HUES6 (cell line): ENCODE data around the gene PYGB.

Experiments
- H3K27ac ChIP-seq: 2 replicates; pipeline ENCODE4 v1.7.0; 2013; ENCODE audit warnings: low read depth, mild to moderate bottlenecking, low read length, inconsistent platforms
- H3K27me3 ChIP-seq: 2 replicates; pipeline ENCODE4 v1.6.1; 2013; ENCODE audit warnings: low read length; ENCODE audit not compliant: control insufficient read depth, insufficient read depth
- H3K36me3 ChIP-seq: 2 replicates; pipeline ENCODE4 v1.6.1; 2013; ENCODE audit warnings: low read length; ENCODE audit not compliant: control insufficient read depth, insufficient read depth
- H3K4me1 ChIP-seq: 2 replicates; pipeline ENCODE4 v1.6.1; 2013; ENCODE audit warnings: low read length; ENCODE audit not compliant: control insufficient read depth, insufficient read depth
- H3K4me3 ChIP-seq: 2 replicates; pipeline ENCODE4 v1.5.1; 2013; ENCODE audit warnings: low read depth, low read length
- H3K9ac ChIP-seq: one replicate; pipeline ENCODE4 v1.6.1; 2013; ENCODE audit warnings: mild to moderate bottlenecking, low read length
- H3K9me3 ChIP-seq: 2 replicates; pipeline ENCODE4 v1.6.1; 2013; ENCODE audit warnings: low read depth, low read length; ENCODE audit not compliant: control insufficient read depth, insufficient read depth

Gene PYGB

GRCh38 chr20:25252230-25252651 is 4.4 kb downstream of the PYGB start:
- Histone ChIP-seq H3K27ac (no peak overlapping the region), H3K9ac (no peak overlapping the region), H3K36me3 (peaks cover 6% of the 10 kb centered on the region), H3K4me1 (peaks cover 27% of the 10 kb centered on the region; the same call in 1 of the 2 replicates), H3K4me3 (no peak overlapping the region), H3K9me3 (no peaks in the 10 kb centered on the region), H3K27me3 (peaks cover 4% of the 10 kb centered on the region; the same call in 1 of the 2 replicates)

GRCh38 chr20:25252686-25253421 is 5.0 kb downstream of the PYGB start:
- no peak overlapping the region for H3K9ac ChIP-seq
- no peak overlapping the region for H3K27ac ChIP-seq
- H3K4me3 ChIP-seq = no peak overlapping the region
- no peaks in the 10 kb centered on the region for H3K9me3 ChIP-seq
- peaks cover 27% of the 10 kb centered on the region; the same call in 1 of the 2 replicates for H3K4me1 ChIP-seq
- peaks cover 6% of the 10 kb centered on the region for H3K36me3 ChIP-seq
- no peaks in the 10 kb centered on the region for H3K27me3 ChIP-seq

GRCh38 chr20:25253606-25254275 is 5.9 kb downstream of the PYGB start:
- H3K9ac ChIP-seq = no peak overlapping the region
- no peaks in the 10 kb centered on the region for H3K27me3 ChIP-seq
- H3K4me3 ChIP-seq = no peak overlapping the region
- H3K36me3 ChIP-seq = peaks cover 6% of the 10 kb centered on the region
- no peak overlapping the region for H3K27ac ChIP-seq
- no peaks in the 10 kb centered on the region for H3K9me3 ChIP-seq
- peaks cover 27% of the 10 kb centered on the region; the same call in 1 of the 2 replicates for H3K4me1 ChIP-seq

- no peak overlapping the region for H3K9ac ChIP-seq
- H3K4me1 ChIP-seq = peaks cover 21% of the 10 kb centered on the region; the same call in 1 of the 2 replicates
- no peaks in the 10 kb centered on the region for H3K9me3 ChIP-seq
- no peaks in the 10 kb centered on the region for H3K27me3 ChIP-seq
- H3K4me3 ChIP-seq = no peak overlapping the region
- H3K27ac ChIP-seq = no peak overlapping the region
- peaks cover 10% of the 10 kb centered on the region for H3K36me3 ChIP-seq
Observed at GRCh38 chr20:25254571-25254970, 6.7 kb downstream of the PYGB start.

- Histone ChIP-seq H3K4me3 (no peak overlapping the region), H3K9me3 (no peaks in the 10 kb centered on the region), H3K27me3 (no peaks in the 10 kb centered on the region), H3K36me3 (peaks cover 16% of the 10 kb centered on the region), H3K4me1 (peaks cover 19% of the 10 kb centered on the region; the same call in 1 of the 2 replicates), H3K9ac (no peak overlapping the region), H3K27ac (no peak overlapping the region)
Observed at GRCh38 chr20:25254986-25255680, 7.2 kb downstream of the PYGB start.

GRCh38 chr20:25256226-25256859 is 8.5 kb downstream of the PYGB start:
- Histone ChIP-seq H3K27ac (no peak overlapping the region), H3K9me3 (peaks cover 6% of the 10 kb centered on the region; the same call in 1 of the 2 replicates), H3K27me3 (no peaks in the 10 kb centered on the region), H3K36me3 (peaks cover 25% of the 10 kb centered on the region), H3K4me1 (peaks cover 16% of the 10 kb centered on the region; the same call in 1 of the 2 replicates), H3K4me3 (no peak overlapping the region), H3K9ac (no peak overlapping the region)

- Histone ChIP-seq H3K4me3 (no peak overlapping the region), H3K9ac (no peak overlapping the region), H3K27ac (no peak overlapping the region), H3K9me3 (peaks cover 6% of the 10 kb centered on the region; the same call in 1 of the 2 replicates), H3K27me3 (no peaks in the 10 kb centered on the region), H3K4me1 (peaks cover 15% of the 10 kb centered on the region; the same call in 1 of the 2 replicates), H3K36me3 (peaks cover 25% of the 10 kb centered on the region)
Observed at GRCh38 chr20:25257130-25257529, 9.2 kb downstream of the PYGB start.

- peaks cover 7% of the 10 kb centered on the region; the same call in 1 of the 2 replicates for H3K4me1 ChIP-seq
- H3K27ac ChIP-seq = no peak overlapping the region
- H3K4me3 ChIP-seq = no peak overlapping the region
- H3K9ac ChIP-seq = no peak overlapping the region
- H3K9me3 ChIP-seq = peaks cover 6% of the 10 kb centered on the region; the same call in 1 of the 2 replicates
- H3K36me3 ChIP-seq = peaks cover 23% of the 10 kb centered on the region
- H3K27me3 ChIP-seq = no peaks in the 10 kb centered on the region
Observed at GRCh38 chr20:25257756-25258475, 10.0 kb downstream of the PYGB start.

GRCh38 chr20:25258476-25258805 is 10.6 kb downstream of the PYGB start:
- Histone ChIP-seq H3K36me3 (peaks cover 21% of the 10 kb centered on the region), H3K27me3 (no peaks in the 10 kb centered on the region), H3K9ac (no peak overlapping the region), H3K4me1 (peaks cover 5% of the 10 kb centered on the region; the same call in 1 of the 2 replicates), H3K4me3 (no peak overlapping the region), H3K27ac (no peak overlapping the region), H3K9me3 (peaks cover 6% of the 10 kb centered on the region; the same call in 1 of the 2 replicates)

GRCh38 chr20:25258828-25259227 is 10.9 kb downstream of the PYGB start:
- H3K27me3 ChIP-seq = no peaks in the 10 kb centered on the region
- H3K4me3 ChIP-seq = no peak overlapping the region
- H3K4me1 ChIP-seq = peaks cover 5% of the 10 kb centered on the region; the same call in 1 of the 2 replicates
- no peak overlapping the region for H3K27ac ChIP-seq
- no peak overlapping the region for H3K9ac ChIP-seq
- H3K36me3 ChIP-seq = peaks cover 21% of the 10 kb centered on the region
- peaks cover 6% of the 10 kb centered on the region; the same call in 1 of the 2 replicates for H3K9me3 ChIP-seq
